ENCODE measurements around the gene SSU72.

Gene SSU72

GRCh38 chr1:1603671-1604373, 29.2 kb upstream of the SSU72 start:
- no peak overlapping the region for H2BK12ac ChIP-seq (ENCODE audit: low read length)
- no peak for DNase-seq
- H3K4me3 ChIP-seq (ENCODE audit: low read depth, low read length) = no peak overlapping the region
- peaks cover 22% of the 10 kb centered on the region for H3K27me3 ChIP-seq (ENCODE audit: insufficient read depth, low read length)
- H3K4me2 ChIP-seq (ENCODE audit: low read length) = no peak overlapping the region
- H3K4ac ChIP-seq (ENCODE audit: low read depth, low read length) = no peak overlapping the region
- no CpG with 5 or more reads among the region's 13 CpGs for WGBS (ENCODE audit: extremely low coverage, insufficient coverage, insufficient read length)
- H3K9ac ChIP-seq (ENCODE audit: low read length) = no peak overlapping the region
- H3K79me1 ChIP-seq (ENCODE audit: low read length) = no peaks in the 10 kb centered on the region
- H3K36me3 ChIP-seq (ENCODE audit: control insufficient read depth in 1 of 2, insufficient read depth in 2 of 2, low read length in 2 of 2) = no peaks in the 10 kb centered on the region
- no peak overlapping the region for H3K14ac ChIP-seq (ENCODE audit: low read length)
- H3K9me3 ChIP-seq (ENCODE audit: insufficient read depth, low read depth, low read length) = peaks cover 11% of the 10 kb centered on the region
- H3K79me2 ChIP-seq (ENCODE audit: control insufficient read depth, insufficient read depth, low read length, poor library complexity) = no peaks in the 10 kb centered on the region
- peaks cover 9% of the 10 kb centered on the region in 2 experiments for H3K4me1 ChIP-seq (ENCODE audit: control insufficient read depth in 1 of 2, insufficient read depth in 2 of 2, low read length in 2 of 2)
- H4K91ac ChIP-seq (ENCODE audit: low read depth, low read length) = no peak overlapping the region
- no peak overlapping the region for H2AK5ac ChIP-seq (ENCODE audit: low read length)
- H3K23ac ChIP-seq (ENCODE audit: low read length) = no peak overlapping the region
- no peak overlapping the region for H2AFZ ChIP-seq (ENCODE audit: insufficient read depth, low read length, poor library complexity)
- no peak overlapping the region for H2BK120ac ChIP-seq (ENCODE audit: insufficient read depth, low read length, poor library complexity)
- no peak overlapping the region for H4K8ac ChIP-seq (ENCODE audit: low read depth, low read length)
- H2BK5ac ChIP-seq (ENCODE audit: low read depth, low read length, poor library complexity) = no peak overlapping the region
- H3K18ac ChIP-seq (ENCODE audit: low read length) = no peak overlapping the region
- no peak overlapping the region for H3K27ac ChIP-seq (ENCODE audit: low read depth, low read length)
- H4K12ac ChIP-seq (ENCODE audit: low read depth, low read length) = no peak overlapping the region

GRCh38 chr1:1602968-1603506, 28.4 kb upstream of the SSU72 start:
- no peak overlapping the region for H3K27ac ChIP-seq (ENCODE audit: low read depth, low read length)
- no CpG with 5 or more reads among the region's 13 CpGs for WGBS (ENCODE audit: extremely low coverage, insufficient coverage, insufficient read length)
- H3K9ac ChIP-seq (ENCODE audit: low read length) = no peak overlapping the region
- no peak overlapping the region for H3K18ac ChIP-seq (ENCODE audit: low read length)
- H4K8ac ChIP-seq (ENCODE audit: low read depth, low read length) = no peak overlapping the region
- peaks cover 9% of the 10 kb centered on the region in 2 experiments for H3K4me1 ChIP-seq (ENCODE audit: control insufficient read depth in 1 of 2, insufficient read depth in 2 of 2, low read length in 2 of 2)
- H4K91ac ChIP-seq (ENCODE audit: low read depth, low read length) = no peak overlapping the region
- H3K79me1 ChIP-seq (ENCODE audit: low read length) = no peaks in the 10 kb centered on the region
- no peak overlapping the region for H2AFZ ChIP-seq (ENCODE audit: insufficient read depth, low read length, poor library complexity)
- no peak overlapping the region for H3K4me2 ChIP-seq (ENCODE audit: low read length)
- no peak overlapping the region for H4K12ac ChIP-seq (ENCODE audit: low read depth, low read length)
- H3K9me3 ChIP-seq (ENCODE audit: insufficient read depth, low read depth, low read length) = peaks cover 11% of the 10 kb centered on the region
- no peak overlapping the region for H3K4me3 ChIP-seq (ENCODE audit: low read depth, low read length)
- H3K27me3 ChIP-seq (ENCODE audit: insufficient read depth, low read length) = peaks cover 26% of the 10 kb centered on the region
- no peak overlapping the region for H2BK12ac ChIP-seq (ENCODE audit: low read length)
- no peak overlapping the region for H2BK5ac ChIP-seq (ENCODE audit: low read depth, low read length, poor library complexity)
- no peak overlapping the region for H2BK120ac ChIP-seq (ENCODE audit: insufficient read depth, low read length, poor library complexity)
- DNase-seq = no peak
- H2AK5ac ChIP-seq (ENCODE audit: low read length) = no peak overlapping the region
- no peak overlapping the region for H3K23ac ChIP-seq (ENCODE audit: low read length)
- no peaks in the 10 kb centered on the region for H3K79me2 ChIP-seq (ENCODE audit: control insufficient read depth, insufficient read depth, low read length, poor library complexity)
- H3K4ac ChIP-seq (ENCODE audit: low read depth, low read length) = no peak overlapping the region
- no peaks in the 10 kb centered on the region for H3K36me3 ChIP-seq (ENCODE audit: control insufficient read depth in 1 of 2, insufficient read depth in 2 of 2, low read length in 2 of 2)
- no peak overlapping the region for H3K14ac ChIP-seq (ENCODE audit: low read length)

GRCh38 chr1:1602304-1602967, 27.8 kb upstream of the SSU72 start:
- Histone ChIP-seq H3K9ac (ENCODE audit: low read length) (no peak overlapping the region), H2AK5ac (ENCODE audit: low read length) (no peak overlapping the region), H3K27me3 (ENCODE audit: insufficient read depth, low read length) (peaks cover 26% of the 10 kb centered on the region), H3K9me3 (ENCODE audit: insufficient read depth, low read depth, low read length) (peaks cover 11% of the 10 kb centered on the region), H3K4ac (ENCODE audit: low read depth, low read length) (no peak overlapping the region), H3K4me2 (ENCODE audit: low read length) (no peak overlapping the region), H3K79me1 (ENCODE audit: low read length) (no peaks in the 10 kb centered on the region), H4K91ac (ENCODE audit: low read depth, low read length) (no peak overlapping the region), H3K18ac (ENCODE audit: low read length) (no peak overlapping the region), H2BK5ac (ENCODE audit: low read depth, low read length, poor library complexity) (no peak overlapping the region), H3K14ac (ENCODE audit: low read length) (no peak overlapping the region), H3K36me3 (ENCODE audit: control insufficient read depth in 1 of 2, insufficient read depth in 2 of 2, low read length in 2 of 2) (no peaks in the 10 kb centered on the region), H4K12ac (ENCODE audit: low read depth, low read length) (no peak overlapping the region), H3K23ac (ENCODE audit: low read length) (no peak overlapping the region), H3K4me3 (ENCODE audit: low read depth, low read length) (no peak overlapping the region), H2BK120ac (ENCODE audit: insufficient read depth, low read length, poor library complexity) (no peak overlapping the region), H4K8ac (ENCODE audit: low read depth, low read length) (no peak overlapping the region), H3K4me1 (ENCODE audit: control insufficient read depth in 1 of 2, insufficient read depth in 2 of 2, low read length in 2 of 2) (peaks cover 9% of the 10 kb centered on the region in 2 experiments), H2AFZ (ENCODE audit: insufficient read depth, low read length, poor library complexity) (no peak overlapping the region), H3K27ac (ENCODE audit: low read depth, low read length) (no peak overlapping the region), H2BK12ac (ENCODE audit: low read length) (no peak overlapping the region), H3K79me2 (ENCODE audit: control insufficient read depth, insufficient read depth, low read length, poor library complexity) (no peaks in the 10 kb centered on the region)
- no CpG with 5 or more reads among the region's 18 CpGs for WGBS (ENCODE audit: extremely low coverage, insufficient coverage, insufficient read length)
- no peak for DNase-seq

- Histone ChIP-seq H3K4me3 (ENCODE audit: low read depth, low read length) (no peak overlapping the region), H3K79me1 (ENCODE audit: low read length) (no peaks in the 10 kb centered on the region), H3K79me2 (ENCODE audit: control insufficient read depth, insufficient read depth, low read length, poor library complexity) (no peaks in the 10 kb centered on the region), H3K14ac (ENCODE audit: low read length) (no peak overlapping the region), H3K36me3 (ENCODE audit: control insufficient read depth in 1 of 2, insufficient read depth in 2 of 2, low read length in 2 of 2) (no peaks in the 10 kb centered on the region), H3K4me1 (ENCODE audit: control insufficient read depth in 1 of 2, insufficient read depth in 2 of 2, low read length in 2 of 2) (peaks cover 9% of the 10 kb centered on the region in 2 experiments), H4K8ac (ENCODE audit: low read depth, low read length) (no peak overlapping the region), H3K4ac (ENCODE audit: low read depth, low read length) (no peak overlapping the region), H2AFZ (ENCODE audit: insufficient read depth, low read length, poor library complexity) (no peak overlapping the region), H4K12ac (ENCODE audit: low read depth, low read length) (no peak overlapping the region), H3K9ac (ENCODE audit: low read length) (no peak overlapping the region), H3K23ac (ENCODE audit: low read length) (no peak overlapping the region), H3K9me3 (ENCODE audit: insufficient read depth, low read depth, low read length) (peaks cover 11% of the 10 kb centered on the region), H3K4me2 (ENCODE audit: low read length) (no peak overlapping the region), H3K18ac (ENCODE audit: low read length) (no peak overlapping the region), H2BK5ac (ENCODE audit: low read depth, low read length, poor library complexity) (no peak overlapping the region), H3K27ac (ENCODE audit: low read depth, low read length) (no peak overlapping the region), H2BK12ac (ENCODE audit: low read length) (no peak overlapping the region), H3K27me3 (ENCODE audit: insufficient read depth, low read length) (peaks cover 26% of the 10 kb centered on the region), H2AK5ac (ENCODE audit: low read length) (no peak overlapping the region), H4K91ac (ENCODE audit: low read depth, low read length) (no peak overlapping the region), H2BK120ac (ENCODE audit: insufficient read depth, low read length, poor library complexity) (no peak overlapping the region)
- no peak for DNase-seq
- WGBS (ENCODE audit: extremely low coverage, insufficient coverage, insufficient read length) = no CpG with 5 or more reads among the region's 15 CpGs
These were observed 27.1 kb upstream of the SSU72 start for GRCh38 chr1:1601564-1602303.
